Fibroblast of the conjunctiva (primary cell): Measurements from ENCODE around the gene DOCK11.
"Not testable (repeated sequence)": the region's sequence is repeated elsewhere in the genome, so short reads cannot be mapped to it uniquely, and the experiment has no call there.

Experiments
- DNase-seq: peaks from one replicate; pipeline ENCODE4 v3.0.0-alpha.2; 2010; ENCODE audit warnings: low read depth

The DOCK11 gene

DNA sequence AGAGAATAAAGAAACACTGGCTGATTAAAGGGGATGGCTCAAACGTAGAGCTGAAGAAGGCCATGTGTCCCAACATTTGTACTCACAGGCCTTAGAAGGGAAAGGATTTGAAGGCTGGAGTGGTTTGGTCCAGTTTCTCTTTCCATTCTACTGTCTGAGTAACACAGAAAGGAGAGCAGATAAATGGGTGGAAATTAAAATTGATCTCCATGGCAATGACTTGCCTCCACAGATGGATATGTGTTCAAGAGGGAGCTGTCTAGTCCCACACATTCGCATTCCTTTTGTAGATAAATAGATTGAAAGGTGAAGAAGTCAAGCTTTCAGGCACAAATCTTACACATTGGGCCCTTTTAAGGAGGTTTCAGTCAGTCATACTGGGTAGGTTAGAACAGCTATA, 74.6 kb downstream of the DOCK11 start:
- DNase-seq, result no peak

DNA sequence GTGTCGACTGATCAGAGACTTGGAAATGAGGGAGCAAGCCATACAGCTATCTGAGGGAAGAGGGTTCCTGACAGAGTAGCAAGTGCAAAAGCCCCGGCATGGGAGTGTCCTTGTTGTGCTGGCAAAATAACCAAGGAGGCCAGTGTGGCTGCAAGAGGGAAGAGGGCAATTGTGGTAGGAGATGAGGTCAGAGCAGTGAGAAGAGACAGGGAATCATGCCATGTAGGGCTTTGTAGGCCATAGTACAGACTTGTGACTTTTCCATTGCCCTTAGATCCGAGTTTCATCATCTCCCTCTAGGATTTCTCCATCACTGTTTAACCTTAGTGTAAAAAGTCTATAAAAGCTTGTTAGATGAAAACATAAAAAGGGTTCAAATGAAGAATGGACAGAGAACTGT, 76.2 kb downstream of the DOCK11 start:
- peak; percentile 53 for DNase-seq

DNA sequence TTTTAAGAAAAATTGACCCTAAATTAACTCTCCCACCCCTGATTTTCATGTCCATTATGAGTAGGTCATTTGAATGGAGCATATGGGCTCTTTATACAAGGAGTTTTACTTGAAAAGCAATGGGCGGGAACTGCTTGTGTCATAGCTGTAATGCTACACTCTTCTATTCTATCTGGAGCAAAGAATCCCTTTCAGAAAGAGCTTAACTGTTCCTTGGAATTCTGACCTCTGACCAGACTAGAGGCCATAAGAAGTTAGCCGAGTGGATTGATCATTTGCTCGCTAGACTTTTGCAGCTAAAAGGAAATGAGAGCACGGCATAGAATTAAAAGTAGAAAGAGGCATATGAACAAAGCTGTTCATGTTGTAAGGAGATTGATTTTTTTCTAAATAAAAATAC, 79.1 kb downstream of the DOCK11 start:
- DNase-seq, result no peak

DNA sequence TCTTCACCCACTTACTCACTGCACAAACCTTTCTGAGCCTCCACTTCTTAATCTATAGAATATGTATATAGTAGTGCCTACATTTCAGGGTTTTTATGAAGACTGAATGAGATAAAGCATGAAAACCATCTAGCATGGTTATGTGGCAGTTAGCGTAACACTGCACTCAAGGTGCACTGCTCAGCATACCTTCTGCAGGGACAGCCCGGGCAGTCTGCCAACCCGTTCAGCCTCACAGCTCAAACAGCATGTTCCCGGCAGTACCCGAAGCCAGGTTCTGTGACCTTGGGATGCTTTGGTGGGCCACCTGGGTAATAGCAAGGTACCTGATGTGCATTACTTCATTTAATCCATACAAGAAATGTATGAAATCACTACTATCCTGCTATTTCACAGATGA, 81.4 kb downstream of the DOCK11 start:
- no peak for DNase-seq

DNA sequence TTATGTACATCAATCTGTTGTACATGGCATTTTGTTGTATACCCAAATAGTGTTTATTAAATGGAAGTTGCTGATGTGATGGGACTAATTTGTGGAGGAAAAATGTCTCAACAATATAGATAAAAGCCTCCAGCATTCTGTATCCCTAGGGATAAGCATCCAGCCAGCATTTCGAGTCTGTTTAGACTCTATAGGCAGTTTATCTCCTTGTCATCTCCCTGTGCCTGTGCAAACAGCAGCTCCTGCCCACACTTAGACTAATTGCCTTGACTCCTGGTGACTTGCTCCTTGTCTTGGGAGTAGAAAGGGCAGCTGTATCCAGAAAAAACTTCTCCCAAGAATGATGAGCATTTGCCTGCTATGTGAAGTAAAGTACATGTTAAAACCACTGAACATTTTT, 83.8 kb downstream of the DOCK11 start:
- DNase-seq, result no peak

DNA sequence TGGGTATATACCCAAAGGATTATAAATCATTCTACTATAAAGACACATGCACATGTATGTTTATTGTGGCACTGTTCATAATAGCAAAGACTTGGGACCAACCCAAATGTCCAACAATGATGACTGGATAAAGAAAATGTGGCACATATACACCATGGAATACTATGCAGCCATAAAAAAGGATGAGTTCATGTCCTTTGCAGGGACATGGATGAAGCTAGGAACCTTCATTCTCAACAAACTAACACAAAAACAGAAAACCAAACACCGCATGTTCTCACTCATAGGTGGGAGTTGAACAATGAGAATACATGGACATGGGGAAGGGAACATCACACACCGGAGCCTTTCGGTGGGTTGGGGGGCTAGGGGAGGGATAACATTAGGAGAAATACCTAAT, 87.3 kb downstream of the DOCK11 start:
- not testable (repeated sequence) for DNase-seq

DNA sequence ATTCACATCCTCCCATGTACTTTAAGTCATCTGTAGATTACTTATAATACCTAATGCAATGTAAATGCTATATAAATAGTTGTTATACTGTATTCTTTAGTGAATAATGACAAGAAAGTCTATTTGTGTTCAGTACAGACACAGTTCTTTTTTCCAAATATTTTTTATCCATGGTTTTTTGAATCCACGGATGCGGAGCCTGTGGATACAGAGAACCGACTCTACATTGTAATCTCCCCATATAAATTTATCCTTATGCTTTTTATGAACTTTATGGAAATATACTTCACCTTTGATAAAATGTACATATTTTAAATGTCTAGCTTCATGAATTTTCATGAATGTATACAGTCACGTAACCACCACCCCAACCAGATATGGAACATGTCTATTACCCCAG, 88.2 kb downstream of the DOCK11 start:
- no peak for DNase-seq

DNA sequence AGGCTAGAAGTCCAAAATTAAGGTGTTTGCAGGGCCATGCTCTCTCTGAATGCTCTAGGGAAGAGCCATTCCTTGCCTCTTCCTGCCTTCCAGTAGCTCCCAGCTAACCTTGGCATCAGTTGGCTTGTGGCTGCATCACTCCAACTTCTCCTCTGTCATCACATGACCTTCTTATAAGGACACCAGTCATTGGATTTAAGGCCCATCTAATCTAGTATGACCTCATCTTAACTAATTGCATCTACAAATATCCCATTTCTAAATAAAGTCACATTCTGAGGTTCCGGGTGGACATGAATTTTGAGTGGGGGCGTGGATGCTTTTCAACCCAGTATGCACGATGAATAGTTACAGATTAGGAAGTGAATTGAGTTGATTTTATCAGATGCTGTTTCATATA, 89.7 kb downstream of the DOCK11 start:
- no peak for DNase-seq

DNA sequence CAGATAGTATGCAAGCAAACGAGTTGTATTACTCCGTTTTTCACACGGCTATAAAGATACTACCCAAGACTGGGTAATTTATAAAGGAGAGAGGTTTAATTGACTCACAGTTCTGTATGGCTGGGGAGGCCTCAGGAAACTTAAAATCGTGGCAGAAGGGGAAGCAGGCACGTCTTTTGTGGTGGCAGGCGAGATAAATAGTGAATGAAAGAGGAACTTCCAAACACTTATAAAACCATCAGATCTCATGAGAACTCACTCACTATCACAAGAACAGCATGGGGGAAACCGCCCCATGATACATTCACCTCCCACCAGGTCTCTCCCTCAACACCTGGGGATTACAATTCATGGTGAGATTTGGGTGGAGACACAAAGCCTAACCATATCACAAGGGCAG, 90.6 kb downstream of the DOCK11 start:
- not testable (repeated sequence) for DNase-seq

DNA sequence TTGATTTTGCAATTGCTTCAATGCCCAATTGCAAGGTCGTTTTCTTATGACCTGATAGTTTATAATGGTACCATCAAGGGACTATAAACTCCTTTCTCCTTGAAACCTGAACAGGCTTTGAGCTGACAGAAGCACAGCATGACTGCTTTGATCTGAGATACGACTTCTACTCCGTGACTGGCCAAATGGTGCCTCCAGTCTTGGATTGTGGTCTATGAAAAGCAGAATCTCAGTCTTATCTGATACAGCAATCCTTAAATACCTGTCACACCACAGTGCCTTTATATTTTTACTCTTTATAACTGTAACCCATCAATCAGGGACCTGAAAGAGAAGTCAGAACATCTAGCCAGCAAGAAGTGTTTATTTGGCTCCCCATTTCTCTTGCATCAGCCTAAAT, 93.1 kb downstream of the DOCK11 start:
- no peak for DNase-seq

DNA sequence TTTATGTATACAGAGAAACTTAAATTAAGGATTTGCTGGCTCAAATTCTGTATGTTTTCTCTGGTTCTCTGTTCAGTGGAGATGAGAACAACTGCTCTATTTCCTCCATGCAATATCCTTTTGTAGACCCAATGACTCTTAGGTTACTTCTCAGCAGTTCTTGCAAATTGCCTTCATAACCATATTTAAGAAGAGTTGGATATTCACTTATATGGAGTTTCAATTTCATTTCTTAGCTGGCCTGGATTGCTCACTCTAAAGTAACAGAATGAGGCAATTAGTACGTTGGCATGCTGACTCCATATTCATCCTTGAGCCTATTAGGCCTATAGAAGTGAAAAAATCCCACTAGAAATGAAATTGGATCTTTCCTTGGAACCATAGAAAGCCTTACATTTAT, 93.6 kb downstream of the DOCK11 start:
- DNase-seq, result no peak

DNA sequence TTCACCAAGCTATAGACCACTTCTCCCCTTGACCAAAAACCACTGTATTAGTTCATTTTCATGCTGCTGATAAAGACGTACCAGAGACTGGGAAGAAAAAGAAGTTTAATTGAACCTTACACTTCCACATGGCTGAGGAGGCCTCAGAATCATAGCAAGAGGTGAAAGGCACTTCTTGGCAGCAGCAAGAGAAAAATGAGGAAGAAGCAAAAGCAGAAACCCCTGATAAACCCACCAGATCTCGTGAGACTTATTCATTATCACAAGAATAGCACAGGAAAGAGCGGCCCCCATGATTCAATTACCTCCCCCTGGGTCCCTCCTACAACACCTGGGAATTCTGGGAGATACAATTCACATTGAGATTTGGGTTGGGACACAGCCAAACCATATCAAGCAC, 97.8 kb downstream of the DOCK11 start:
- DNase-seq, result no peak

DNA sequence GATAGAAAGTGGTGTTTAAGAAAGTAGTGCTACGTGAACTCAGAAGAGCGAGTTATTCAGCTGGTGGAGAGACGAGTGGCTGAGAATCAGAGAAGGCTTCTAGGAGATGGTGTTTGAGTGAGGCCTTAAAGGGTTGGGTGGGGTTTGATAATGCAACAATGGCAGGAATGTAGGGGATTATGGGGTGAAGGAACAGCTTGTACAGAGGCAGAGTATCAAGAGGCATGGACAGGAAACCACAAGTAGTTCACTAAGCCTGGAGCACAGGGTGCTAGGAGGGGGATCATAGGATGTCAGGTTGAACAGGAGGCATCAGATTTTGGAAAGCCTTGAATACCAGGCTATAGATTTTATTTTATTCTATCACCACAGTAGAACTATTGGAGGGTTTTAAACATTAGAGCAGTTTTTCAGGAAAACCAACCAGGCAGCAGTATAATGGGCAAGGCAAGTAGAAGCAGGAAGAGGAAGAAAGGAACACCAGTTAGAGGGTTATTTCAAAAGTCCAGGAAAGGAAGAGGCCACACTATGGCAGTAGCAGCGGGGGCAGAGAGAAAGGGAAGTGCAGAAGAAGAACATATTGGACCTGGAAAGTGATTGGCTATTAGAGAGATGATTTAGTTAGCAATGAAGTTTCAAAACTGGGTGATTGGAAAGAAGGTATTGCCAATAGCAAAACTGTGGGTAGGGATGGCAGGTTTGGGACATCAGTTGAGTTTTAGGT, 99.2 kb downstream of the DOCK11 start:
- peak; percentile 8 for DNase-seq

DNA sequence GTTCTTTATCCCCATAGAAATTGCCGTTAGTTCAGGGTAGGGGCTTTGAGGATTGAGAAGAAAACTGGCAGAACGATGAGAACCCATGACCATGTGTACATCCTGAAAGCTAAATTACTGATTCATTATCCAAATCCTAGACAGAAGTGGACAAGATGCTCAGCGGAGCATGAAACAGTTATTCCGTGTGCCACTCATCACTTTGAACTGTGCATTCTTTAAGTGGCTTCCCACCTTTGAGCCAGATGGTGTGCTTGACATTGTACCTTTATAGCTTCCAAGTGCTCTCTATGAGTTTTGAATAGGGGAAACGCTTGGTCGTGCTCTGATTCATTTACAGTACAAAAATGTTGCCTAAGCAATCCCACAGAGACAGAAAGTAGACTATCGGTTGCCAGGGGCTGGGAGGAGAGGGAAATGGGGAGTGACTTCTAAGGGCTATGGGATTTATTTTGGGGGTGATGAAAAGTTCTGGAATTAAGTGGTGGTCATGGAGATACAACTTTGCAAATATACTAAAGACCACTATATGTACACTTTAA, 100.0 kb downstream of the DOCK11 start:
- no peak for DNase-seq

DNA sequence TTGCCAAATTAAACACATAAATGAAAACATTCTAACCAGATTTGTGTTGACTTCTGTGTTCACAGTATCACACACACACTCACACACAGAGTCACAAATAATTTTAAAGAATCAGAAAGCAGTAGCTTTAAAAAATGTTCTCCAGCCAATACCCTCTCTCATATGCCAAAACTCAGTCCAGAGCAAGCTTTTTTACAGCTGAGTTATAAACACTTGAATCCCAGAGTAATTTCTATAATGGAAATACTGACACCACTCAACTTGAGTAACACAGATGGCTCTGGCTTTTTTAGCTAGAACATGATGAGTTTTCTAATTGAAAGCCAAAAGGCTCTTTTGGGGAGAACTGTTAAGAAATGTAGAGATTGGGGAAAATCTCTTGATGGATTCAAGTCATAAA, 100.8 kb downstream of the DOCK11 start:
- no peak for DNase-seq

DNA sequence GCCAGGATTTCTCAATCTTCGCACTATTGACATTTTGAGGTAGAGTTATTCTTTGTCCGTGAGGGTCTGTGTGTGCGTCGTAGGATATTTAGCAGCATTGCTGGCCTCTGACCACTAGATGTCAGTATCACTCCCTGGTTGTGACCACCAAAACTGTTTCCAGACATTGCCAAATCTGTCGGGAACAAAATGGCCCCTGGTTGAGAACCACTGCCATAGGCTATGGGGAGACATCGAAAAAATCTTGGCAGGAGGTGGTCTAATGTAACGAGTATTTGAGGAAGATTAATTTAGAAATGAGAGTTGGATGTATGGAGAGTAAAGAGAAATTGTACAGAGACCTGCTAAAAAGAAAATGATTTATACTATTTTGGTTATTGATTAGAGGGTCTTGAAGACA, 108.4 kb downstream of the DOCK11 start:
- peak; percentile 39 for DNase-seq

DNA sequence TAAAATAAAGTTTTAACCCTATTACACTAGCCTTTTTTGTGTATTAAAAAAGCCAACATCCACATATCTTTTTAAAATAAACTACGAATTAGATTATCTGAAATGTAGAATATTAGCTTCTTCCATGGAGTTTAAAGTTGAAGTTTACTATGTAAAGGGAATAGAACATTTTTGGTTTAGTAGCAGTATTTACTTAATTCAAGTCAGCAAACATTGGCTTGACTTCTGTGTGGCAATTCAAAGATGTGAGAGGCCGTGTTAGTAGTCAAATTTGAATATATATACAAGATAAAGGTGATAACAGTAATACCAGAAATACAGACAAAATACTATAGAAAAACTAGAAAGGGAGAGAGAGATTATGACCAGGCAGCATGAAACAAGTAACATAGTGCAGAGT, 116.7 kb downstream of the DOCK11 start:
- DNase-seq, result no peak

DNA sequence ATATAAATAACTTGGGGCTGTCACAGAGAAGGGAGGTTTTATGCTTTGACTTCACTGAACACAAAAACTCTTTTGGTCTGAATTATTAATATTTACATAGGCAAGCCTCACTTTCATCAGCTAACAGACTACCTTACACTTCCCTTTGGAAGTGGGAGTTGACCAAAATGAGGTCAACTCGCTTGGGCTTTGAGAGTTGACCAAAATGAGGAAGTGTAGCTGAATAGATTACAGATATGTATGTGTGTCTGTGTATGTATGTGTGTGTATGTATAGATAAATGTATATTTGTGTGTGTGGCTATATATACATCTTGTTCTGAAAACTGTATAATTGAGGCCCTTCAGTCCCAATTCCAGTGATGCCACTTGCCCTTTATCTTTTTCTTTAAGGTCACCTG, 118.5 kb downstream of the DOCK11 start:
- no peak for DNase-seq

DNA sequence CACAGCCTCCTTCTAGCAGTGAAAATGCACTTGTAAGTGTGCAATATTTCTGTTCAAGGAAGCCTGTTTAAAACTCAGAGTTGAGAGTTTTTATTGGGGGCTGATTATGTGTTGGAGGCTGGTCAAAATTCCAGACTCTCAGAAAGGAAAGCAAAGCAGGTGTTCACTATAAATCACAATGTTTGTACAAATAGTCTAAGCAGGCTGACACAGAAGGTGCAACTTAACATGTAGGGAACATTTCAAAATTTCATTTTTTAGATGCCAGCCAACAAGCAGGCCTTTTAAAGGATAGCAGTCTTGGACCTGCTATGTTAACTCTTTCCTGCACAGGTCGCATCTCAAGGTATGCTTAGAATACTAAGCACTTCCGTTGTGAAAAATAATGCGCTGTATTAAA, 119.5 kb downstream of the DOCK11 start:
- DNase-seq, result no peak

DNA sequence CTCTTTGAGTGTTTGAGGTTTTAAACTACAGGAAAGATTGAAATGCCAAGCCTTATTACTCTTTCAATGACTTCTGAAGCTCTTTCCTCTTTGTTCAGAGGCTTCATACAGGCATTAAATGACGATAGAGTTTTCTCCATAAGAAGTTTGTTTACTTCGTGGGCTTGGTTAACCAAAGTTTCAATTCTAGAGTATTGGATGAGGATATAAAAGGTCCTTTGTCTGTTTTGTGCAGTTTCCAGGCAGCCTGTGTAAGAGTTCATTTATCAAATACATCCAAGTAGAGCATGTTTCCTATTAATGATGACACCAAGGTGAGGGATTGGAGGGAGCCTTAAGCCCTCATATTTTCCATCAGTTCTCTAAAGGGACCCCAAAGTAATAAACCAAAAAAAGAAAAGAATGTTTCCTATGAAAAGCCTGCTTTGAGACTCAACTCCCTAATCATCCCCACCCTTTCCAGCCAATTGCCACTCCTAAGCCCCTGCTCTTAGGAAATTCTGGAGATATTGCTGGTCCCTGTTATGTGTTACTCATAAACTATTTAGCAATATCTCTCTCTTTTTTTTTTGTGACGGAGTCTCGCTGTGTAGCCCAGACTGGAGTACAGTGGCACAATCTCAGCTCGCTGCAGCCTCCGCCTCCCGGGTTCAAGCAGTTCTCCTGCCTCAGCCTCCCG, 125.6 kb downstream of the DOCK11 start:
- DNase-seq, result no peak

DNA sequence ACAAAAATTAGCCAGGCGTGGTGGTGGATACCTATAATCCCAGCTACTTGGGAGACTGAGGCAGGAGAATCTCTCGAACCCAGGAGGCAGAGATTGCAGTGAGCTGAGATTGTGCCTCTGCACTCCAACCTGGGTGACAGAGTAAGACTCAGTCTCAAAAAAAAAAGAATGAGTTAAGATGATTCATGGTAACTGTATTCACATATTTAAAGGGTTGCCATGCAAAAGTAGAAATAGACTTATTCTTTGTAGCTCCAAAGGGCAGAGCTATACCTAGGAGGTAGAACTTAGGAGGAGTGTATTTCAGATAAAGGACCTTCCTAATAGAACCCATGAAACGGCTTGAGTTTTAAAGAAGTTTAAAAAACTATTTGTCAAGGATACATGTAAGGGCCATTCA, 127.4 kb downstream of the DOCK11 start:
- no peak for DNase-seq

DNA sequence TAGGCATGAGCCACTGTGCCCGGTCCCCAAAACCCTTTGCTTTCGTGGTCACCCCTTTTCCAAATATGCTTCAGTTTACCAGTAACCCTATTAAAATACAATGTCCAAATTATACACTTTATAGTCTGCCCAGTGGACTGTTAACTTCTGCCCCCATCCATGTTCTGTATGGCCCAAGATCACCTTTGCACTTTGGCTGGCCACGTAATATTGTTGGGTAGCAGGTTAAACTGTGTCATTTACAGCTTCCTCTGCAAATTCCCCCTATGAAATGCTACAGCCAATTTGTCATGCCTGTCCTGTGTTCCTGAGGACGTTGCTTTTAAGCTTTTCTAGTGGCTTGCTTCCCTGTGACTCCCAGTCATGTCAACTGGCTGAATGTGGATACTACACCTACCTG, 130.7 kb downstream of the DOCK11 start:
- DNase-seq, result no peak

DNA sequence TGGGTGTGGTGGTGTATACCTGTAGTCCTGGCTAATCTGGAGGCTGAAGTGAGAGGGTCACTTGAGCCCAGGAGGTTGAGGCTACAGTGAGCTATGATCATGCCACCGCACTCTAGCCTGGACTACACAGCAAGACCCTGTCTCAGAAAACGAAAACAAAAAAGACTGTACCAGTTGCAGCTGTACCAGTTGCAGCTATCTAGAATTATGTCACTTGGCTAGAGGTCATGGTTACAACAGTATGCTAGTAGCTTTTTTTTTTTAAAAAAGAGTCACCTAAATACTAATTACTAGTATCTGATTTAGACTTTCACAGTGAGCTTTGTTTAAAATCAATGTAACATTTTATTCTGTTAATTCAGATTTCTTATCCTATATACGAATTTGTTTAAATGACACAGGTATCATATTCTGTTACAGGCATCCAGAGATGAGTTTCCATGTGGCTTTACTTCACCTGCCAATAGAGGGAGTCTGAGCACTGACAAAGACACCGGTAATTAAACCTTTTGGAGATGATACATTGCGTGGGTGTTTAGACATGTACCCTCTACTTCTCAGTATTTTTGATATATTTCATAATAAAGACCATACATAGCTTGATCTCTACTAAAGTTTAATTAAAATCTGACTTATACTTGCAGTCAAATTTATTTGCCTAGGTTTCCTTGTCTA, 131.6 kb downstream of the DOCK11 start:
- no peak for DNase-seq
